Ovary (tissue), 9 donors: Measurements from ENCODE around the gene BCAS1. TPM values are rescaled to one million over a fixed set of nuclear protein-coding genes. Genes with fewer than 3 reads are reported as not detected.
A peak's percentile ranks its signal among the peaks of the same experiment; 100 is the strongest.
"Not testable (repeated sequence)": the region's sequence is repeated elsewhere in the genome, so short reads cannot be mapped to it uniquely, and the experiment has no call there.

Experiments used
- DNase-seq, 5 donors: peaks; one replicate each; pipeline ENCODE4 v3.0.0-alpha.2; 2019 to 2020
- H3K27ac ChIP-seq, 2 donors: fragments of 200-600 bp; one replicate each; pipeline versions ENCODE4 v1.5.1 to v1.8.0; 2019 to 2022
- H3K27me3 ChIP-seq: fragments of 200-600 bp; one replicate; pipeline ENCODE4 v1.8.0; 2022
- H3K36me3 ChIP-seq: fragments of 200-600 bp; sonication (generic); one replicate; pipeline ENCODE4 v1.5.1; 2019
- H3K4me1 ChIP-seq: one replicate; pipeline ENCODE4 v1.8.1; 2013; ENCODE audit warnings: mild to moderate bottlenecking, moderate library complexity; ENCODE audit not compliant: insufficient read depth
- H3K4me3 ChIP-seq: fragments of 200-600 bp; sonication (generic); one replicate; pipeline ENCODE4 v1.5.1; 2017
- H3K9me3 ChIP-seq, 2 donors: fragments of 200-600 bp in 1 of 2; sonication (generic) in 1 of 2; one replicate each; pipeline versions ENCODE4 v1.5.1 to v1.8.1; 2013 to 2019; ENCODE audit warnings: mild to moderate bottlenecking in 1 of 2, moderate library complexity in 1 of 2
- CTCF ChIP-seq, 3 donors: fragments of 450-650 bp in 2 of 3; fragments of 200-600 bp in 1 of 3; IDR thresholded peaks; one replicate each; pipeline versions ENCODE4 v1.5.1 to v1.8.0; 2016 to 2022; ENCODE audit warnings: antibody characterized with exemption in 3 of 3, mild to moderate bottlenecking in 1 of 3
- EP300 ChIP-seq: sonication (generic); formaldehyde crosslinking; IDR thresholded peaks from one replicate; pipeline ENCODE4 v1.6.1; 2017; ENCODE audit warnings: antibody characterized with exemption
- POLR2A ChIP-seq: fragments of 450-650 bp; IDR thresholded peaks from one replicate; pipeline ENCODE4 v1.6.1; 2017; ENCODE audit warnings: antibody characterized with exemption, mild to moderate bottlenecking, moderate library complexity
- WGBS, 3 donors: extraction: QIAGEN DNeasy Blood & Tissue Kit in 1 of 3; methylation state at CpG; one replicate each; pipeline versions ENCODE4 v1.1.5 to v1.1.7; 2013 to 2017; 5-methylcytosine and 5-hydroxymethylcytosine counted together
- intact Hi-C, 4 donors: fragments of 100-400 bp; cut with DNase I; formaldehyde crosslinking; loops; one replicate each; pipeline versions ENCODE4 v1.11.0 to v1.15.1; 2022 to 2023
- polyA plus RNA-seq, 2 donors: library from polyadenylated mRNA; stranded (reverse); fragments of 200-250 nt in 1 of 2; fragments of 350-450 nt in 1 of 2; fragmentation: Illumina TruSeq in 1 of 2; extraction: RNeasy Lipid Tissue Mini Kit (QIAGEN cat#74804) in 1 of 2; gene quantifications; one replicate each; pipeline ENCODE4 v1.2.3, GENCODE V29; 2013 to 2014
- total RNA-seq, 7 donors: library from RNA; depleted of rRNA in 2 of 7; stranded (reverse); fragments of >200 nt in 2 of 7; fragmentation: NEBNext Ultra II Directional in 3 of 7; extraction: Animal tissue kit (Norgen Biotek cat#: 25700) in 3 of 7; gene quantifications; one replicate each; pipeline versions ENCODE4 v1.1.0 to v1.2.4, GENCODE V29; 2016 to 2023
- donor health status: DM: no; HTN: no; CAD: no; lungs with moderate emphysema.
- donor health status: DM: no; HTN: no; CAD: no.
- donor health status: Bipolar disorder and iron deficiency.
- donor health status: DM: yes; HTN: yes; CAD: no.
- donor health status: DM: no; HTN: no; CAD: no.
- donor health status: DM: yes; HTN: yes; CAD: no.

Gene BCAS1
- total and polyA plus RNA-seq, 9 donors: 0.13 to 0.92 (median 0.51) TPM; not detected in 2

GRCh38 chr20:53977391-53977790, 93.0 kb downstream of the BCAS1 start:
- no peaks in the 10 kb centered on the region for H3K36me3 ChIP-seq
- H3K27ac ChIP-seq: no peak overlapping the region
- DNase-seq: no peak
- no peaks in the 10 kb centered on the region for H3K27me3 ChIP-seq
- intact Hi-C loops: no loop called here
- 85 to 97% (median 87%) methylated on average over 1 of the region's 1 CpG for WGBS, 3 donors
- no peak for TF ChIP-seq POLR2A
- no peak for TF ChIP-seq CTCF (IDR thresholded peaks at IDR 0.05)
- no peak for TF ChIP-seq EP300
- H3K4me1 ChIP-seq: peaks cover 6% of the 10 kb centered on the region
- no peaks in the 10 kb centered on the region for H3K9me3 ChIP-seq
- H3K4me3 ChIP-seq: no peak overlapping the region

GRCh38 chr20:53975761-53976160, 94.6 kb downstream of the BCAS1 start:
- Histone ChIP-seq H3K4me3 (no peak overlapping the region), H3K36me3 (no peaks in the 10 kb centered on the region), H3K27me3 (no peaks in the 10 kb centered on the region), H3K9me3 (no peaks in the 10 kb centered on the region), H3K4me1 (peaks cover 6% of the 10 kb centered on the region), H3K27ac (no peak overlapping the region)
- TF ChIP-seq CTCF (IDR thresholded peaks at IDR 0.05) (no peak), POLR2A (no peak), EP300 (no peak)
- no peak for DNase-seq
- intact Hi-C loops: no loop called here
- 82 to 86% (median 84%) methylated on average over 5 of the region's 5 CpGs for WGBS, 3 donors

- Histone ChIP-seq H3K9me3 (no peaks in the 10 kb centered on the region), H3K4me1 (peaks cover 6% of the 10 kb centered on the region), H3K27ac (no peak overlapping the region), H3K36me3 (no peaks in the 10 kb centered on the region), H3K27me3 (no peaks in the 10 kb centered on the region), H3K4me3 (no peak overlapping the region)
- TF ChIP-seq POLR2A (no peak), CTCF (IDR thresholded peaks at IDR 0.05) (no peak), EP300 (no peak)
- intact Hi-C loops: no loop called here
- peak in 1 of 5 donors; percentile 32 for DNase-seq
- WGBS, 3 donors: 69 to 85% (median 70%) methylated on average over 19 of the region's 19 CpGs
These were observed 95.4 kb downstream of the BCAS1 start for GRCh38 chr20:53974785-53975555.

GRCh38 chr20:53973882-53974281, 96.5 kb downstream of the BCAS1 start:
- H3K9me3 ChIP-seq, H3K4me3 ChIP-seq, DNase-seq, H3K36me3 ChIP-seq, intact Hi-C loops, H3K27ac ChIP-seq, H3K4me1 ChIP-seq, H3K27me3 ChIP-seq: not testable (repeated sequence)
- 51 to 71% (median 65%) methylated on average over 5 of the region's 5 CpGs for WGBS, 3 donors

GRCh38 chr20:53972179-53972578, 98.2 kb downstream of the BCAS1 start:
- Histone ChIP-seq H3K27ac (no peak overlapping the region), H3K4me3 (no peak overlapping the region), H3K9me3 (no peaks in the 10 kb centered on the region), H3K36me3 (no peaks in the 10 kb centered on the region), H3K27me3 (no peaks in the 10 kb centered on the region), H3K4me1 (peaks cover 2% of the 10 kb centered on the region)
- WGBS, 3 donors: 88 to 92% (median 91%) methylated on average over 1 of the region's 1 CpG
- no peak for DNase-seq
- TF ChIP-seq CTCF (IDR thresholded peaks at IDR 0.05) (no peak), POLR2A (no peak)
- intact Hi-C loops: no loop called here
